Measurements from ENCODE around the gene RAD51AP1.

RAD51AP1 gene

GRCh38 chr12:4603421-4603820 lies 64.7 kb downstream of the RAD51AP1 start:
- no peak for DNase-seq

- DNase-seq = no peak
Observed at GRCh38 chr12:4603946-4604345, 65.3 kb downstream of the RAD51AP1 start.

- peak; percentile 31 for DNase-seq
Observed at GRCh38 chr12:4604684-4605193, 66.0 kb downstream of the RAD51AP1 start.

- DNase-seq = no peak
Observed at GRCh38 chr12:4607056-4607455, 68.4 kb downstream of the RAD51AP1 start.

DNA sequence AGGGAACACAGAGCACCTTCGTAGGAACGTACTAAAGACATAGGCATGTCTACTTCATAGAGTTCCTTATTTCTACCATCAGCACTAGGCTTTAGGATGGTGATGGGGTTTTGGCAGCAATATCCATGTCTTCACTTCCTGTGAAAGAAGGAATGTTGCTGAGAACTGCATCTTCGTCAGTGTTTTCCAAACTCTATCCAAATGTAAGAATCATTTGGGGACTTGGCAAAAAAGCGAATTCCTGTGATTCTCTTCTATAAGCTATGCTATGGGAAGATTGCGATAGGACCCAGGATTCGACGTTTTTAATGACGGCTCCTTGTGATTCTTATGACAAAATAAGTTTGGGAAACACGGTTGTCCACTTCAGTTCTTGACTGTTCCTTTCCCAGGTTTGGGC lies 70.4 kb downstream of the RAD51AP1 start:
- no peak for DNase-seq
